ENCODE data around the gene GPR61.

Gene GPR61

GRCh38 chr1:109578947-109579443 lies 39.3 kb downstream of the GPR61 start:
- no peak for DNase-seq

DNA sequence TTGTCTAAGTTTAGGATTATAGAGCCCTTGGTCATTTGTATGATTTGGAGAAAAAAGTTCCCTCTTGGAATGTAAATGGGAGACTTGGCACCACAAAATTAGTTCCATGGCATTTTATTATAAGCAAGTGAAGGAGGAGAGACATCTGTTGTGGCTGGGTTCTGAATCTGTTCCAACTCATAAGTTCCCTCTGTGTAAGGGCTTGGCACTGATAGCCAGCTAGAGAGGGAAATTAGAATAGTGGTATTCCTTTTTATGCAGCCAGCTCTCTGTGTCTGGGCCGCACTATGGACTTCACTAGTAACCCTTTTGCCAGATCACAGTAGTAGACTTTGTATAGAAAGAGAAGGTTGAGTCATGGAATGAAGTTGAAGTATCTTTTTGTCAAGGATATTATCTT lies 39.8 kb downstream of the GPR61 start:
- no peak for DNase-seq

GRCh38 chr1:109582021-109582420 lies 42.3 kb downstream of the GPR61 start:
- no peak for DNase-seq

- no peak for DNase-seq
These were observed 45.1 kb downstream of the GPR61 start for GRCh38 chr1:109584766-109585165.

DNA sequence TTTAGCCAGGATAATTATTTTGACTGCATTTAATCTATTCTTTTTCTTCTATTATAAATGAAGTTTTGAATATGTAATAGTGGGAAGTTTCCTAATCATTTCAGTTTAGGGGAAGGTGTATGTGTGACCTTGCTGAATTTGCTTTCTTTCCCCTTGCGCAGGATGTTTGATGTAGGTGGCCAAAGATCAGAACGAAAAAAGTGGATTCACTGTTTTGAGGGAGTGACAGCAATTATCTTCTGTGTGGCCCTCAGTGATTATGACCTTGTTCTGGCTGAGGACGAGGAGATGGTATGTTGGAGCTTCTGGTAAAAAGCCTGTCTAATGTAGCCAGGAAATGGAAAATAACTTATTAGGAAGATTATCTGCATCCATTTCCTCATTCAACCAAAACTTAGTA lies 46.4 kb downstream of the GPR61 start:
- DNase-seq: no peak

DNA sequence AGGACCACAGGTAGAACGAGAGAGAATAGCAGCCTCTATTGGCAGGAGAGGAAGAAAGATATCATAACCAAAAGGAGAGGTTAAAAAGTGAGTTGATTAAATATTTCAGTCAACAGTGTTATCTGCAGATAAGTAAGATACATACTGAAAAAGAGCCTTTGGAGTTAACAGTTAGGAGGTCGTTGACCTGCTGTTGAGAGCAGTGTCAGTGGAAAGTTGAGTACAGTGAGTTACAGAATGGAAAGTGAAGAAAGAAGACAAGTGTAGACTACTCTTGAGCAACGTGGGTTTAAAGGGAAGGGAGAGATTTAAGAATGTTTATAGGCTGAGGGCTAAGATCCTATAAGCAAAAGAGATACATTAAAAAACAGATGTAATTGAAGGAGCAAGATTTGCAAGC lies 49.5 kb downstream of the GPR61 start:
- DNase-seq: no peak

DNA sequence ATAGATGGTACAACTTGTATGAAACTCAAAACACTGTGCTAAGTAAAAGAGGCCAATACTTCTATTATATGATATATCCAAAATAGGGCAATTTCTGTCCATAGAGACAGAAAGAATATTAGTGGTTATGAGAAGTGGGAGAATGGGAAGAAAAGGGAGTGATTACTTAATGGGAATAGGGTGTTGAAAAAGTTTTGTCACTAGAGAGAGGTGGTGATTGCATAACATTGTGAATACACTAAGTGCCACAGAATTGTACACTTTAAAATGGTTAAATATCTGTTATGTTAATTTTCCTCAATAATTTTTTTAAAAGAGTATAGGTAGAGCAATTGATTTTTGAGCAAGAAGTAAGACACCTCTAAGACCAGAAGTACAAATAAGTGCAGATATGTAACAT lies 50.0 kb downstream of the GPR61 start:
- DNase-seq: no peak

DNA sequence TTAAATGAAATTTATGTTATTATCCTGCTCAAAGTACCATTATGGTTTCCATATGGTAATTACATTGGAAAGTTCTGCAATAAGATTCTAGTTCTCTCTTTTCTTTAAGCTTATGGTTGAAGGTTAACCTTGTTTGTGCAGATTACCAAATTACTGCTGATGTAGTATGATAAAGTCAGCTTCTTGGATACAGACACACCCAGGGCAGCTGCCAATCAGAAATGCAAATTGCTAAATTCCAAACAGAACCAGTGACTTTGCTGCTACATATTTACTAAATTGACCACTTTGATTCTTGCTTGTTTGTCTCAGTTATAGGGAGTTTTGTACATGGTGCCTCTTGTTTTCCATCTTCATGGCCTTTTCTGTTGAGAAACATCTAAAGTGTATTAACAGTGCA lies 53.2 kb downstream of the GPR61 start:
- DNase-seq: no peak

- DNase-seq: no peak
These were observed 55.9 kb downstream of the GPR61 start for GRCh38 chr1:109595531-109595930.

Data from CD4-positive, alpha-beta T cell treated with Interferon alpha-2 for 1 hour (primary cell).